H9 (cell line): ENCODE data around the gene GARNL3. TPM values are rescaled to one million over a fixed set of nuclear protein-coding genes. Genes with fewer than 3 reads are reported as not detected.

Source experiments
- DNase-seq: peaks from one replicate; pipeline ENCODE4 v3.0.0-alpha.2; 2017
- H2AFZ ChIP-seq: one replicate; pipeline ENCODE4 v1.6.1; 2013; ENCODE audit warnings: mild to moderate bottlenecking, low read length, control low read depth, moderate library complexity
- H2AK5ac ChIP-seq: 2 replicates; pipeline ENCODE4 v1.6.1; 2013; ENCODE audit warnings: low read length, control low read depth, mixed read lengths; ENCODE audit not compliant: insufficient read length
- H2BK120ac ChIP-seq: one replicate; pipeline ENCODE4 v1.6.1; 2013; ENCODE audit warnings: low read depth, mild to moderate bottlenecking, low read length, control low read depth, inconsistent platforms; ENCODE audit not compliant: poor library complexity, severe bottlenecking
- H2BK12ac ChIP-seq: 2 replicates; pipeline ENCODE4 v1.6.1; 2013; ENCODE audit warnings: low read length, control low read depth, mixed read lengths, low read depth; ENCODE audit not compliant: insufficient read length
- H2BK15ac ChIP-seq: 2 replicates; pipeline ENCODE4 v1.6.1; 2013; ENCODE audit warnings: low read depth, low read length, control low read depth
- H2BK20ac ChIP-seq: one replicate; pipeline ENCODE4 v1.6.1; 2013; ENCODE audit warnings: low read depth, mild to moderate bottlenecking, low read length, control low read depth, inconsistent platforms; ENCODE audit not compliant: poor library complexity, severe bottlenecking
- H2BK5ac ChIP-seq: 2 replicates; pipeline ENCODE4 v1.6.1; 2013; ENCODE audit warnings: low read length, control low read depth, mixed read lengths; ENCODE audit not compliant: insufficient read length
- H3K14ac ChIP-seq: 2 replicates; pipeline ENCODE4 v1.6.1; 2013; ENCODE audit warnings: low read length, control low read depth; ENCODE audit not compliant: insufficient read depth
- H3K18ac ChIP-seq: 2 replicates; pipeline ENCODE4 v1.6.1; 2013; ENCODE audit warnings: low read depth, mild to moderate bottlenecking, mixed read lengths, low read length, control low read depth; ENCODE audit not compliant: insufficient read length
- H3K23ac ChIP-seq: 2 replicates; pipeline ENCODE4 v1.6.1; 2013; ENCODE audit warnings: low read length, control low read depth, mixed read lengths, low read depth; ENCODE audit not compliant: insufficient read length
- H3K23me2 ChIP-seq: 2 replicates; pipeline ENCODE4 v1.6.1; 2013; ENCODE audit warnings: low read depth, mild to moderate bottlenecking, mixed read lengths, low read length, control low read depth; ENCODE audit not compliant: insufficient read length, poor library complexity, severe bottlenecking
- H3K27ac ChIP-seq: 2 replicates; pipeline ENCODE4 v1.5.1; 2013; ENCODE audit warnings: low read length, control low read depth, mixed read lengths, low read depth; ENCODE audit not compliant: insufficient read length
- H3K27me3 ChIP-seq: 2 replicates; pipeline ENCODE4 v1.6.1; 2013; ENCODE audit warnings: low read length, control low read depth, inconsistent platforms; ENCODE audit not compliant: insufficient read depth
- H3K4ac ChIP-seq: 2 replicates; pipeline ENCODE4 v1.6.1; 2013; ENCODE audit warnings: low read depth, mild to moderate bottlenecking, control low read depth, inconsistent platforms, low read length, moderate library complexity
- H3K4me1 ChIP-seq: 2 replicates; pipeline ENCODE4 v1.6.1; 2013; ENCODE audit warnings: low read length, control low read depth, inconsistent platforms; ENCODE audit not compliant: insufficient read depth
- H3K4me2 ChIP-seq: 2 replicates; pipeline ENCODE4 v1.6.1; 2013; ENCODE audit warnings: low read length, control low read depth, mixed read lengths; ENCODE audit not compliant: insufficient read length, insufficient read depth
- H3K56ac ChIP-seq: 2 replicates; pipeline ENCODE4 v1.6.1; 2013; ENCODE audit warnings: low read depth, mild to moderate bottlenecking, mixed read lengths, low read length, control low read depth; ENCODE audit not compliant: insufficient read length
- H3K79me1 ChIP-seq: 2 replicates; pipeline ENCODE4 v1.6.1; 2013; ENCODE audit warnings: low read depth, mild to moderate bottlenecking, moderate library complexity, low read length, control low read depth, inconsistent platforms; ENCODE audit not compliant: insufficient read depth, poor library complexity, severe bottlenecking
- H3K79me2 ChIP-seq: 2 replicates; pipeline ENCODE4 v1.6.1; 2013; ENCODE audit warnings: low read length, control low read depth, inconsistent platforms; ENCODE audit not compliant: insufficient read depth
- H3K9ac ChIP-seq: 2 replicates; pipeline ENCODE4 v1.6.1; 2013; ENCODE audit warnings: low read length, control low read depth, mixed read lengths; ENCODE audit not compliant: insufficient read length; ENCODE audit errors: extremely low read depth
- H3K9me3 ChIP-seq: one replicate; pipeline ENCODE4 v1.6.1; 2013; ENCODE audit warnings: low read depth, low read length, inconsistent platforms; ENCODE audit not compliant: control insufficient read depth
- H3T11ph ChIP-seq: one replicate; pipeline ENCODE4 v1.6.1; 2013; ENCODE audit warnings: mild to moderate bottlenecking, low read length, control low read depth, inconsistent platforms
- H4K20me1 ChIP-seq: one replicate; pipeline ENCODE4 v1.6.1; 2013; ENCODE audit not compliant: control insufficient read depth, insufficient read length, insufficient read depth
- H4K5ac ChIP-seq: 2 replicates; pipeline ENCODE4 v1.6.1; 2013; ENCODE audit warnings: low read depth, mild to moderate bottlenecking, mixed read lengths, low read length, control low read depth; ENCODE audit not compliant: insufficient read length
- H4K8ac ChIP-seq: replicated peaks from 2 replicates; pipeline ENCODE4 v1.6.1; 2013; ENCODE audit warnings: low read length, control low read depth, mixed read lengths, low read depth; ENCODE audit not compliant: insufficient read length
- H4K91ac ChIP-seq: 2 replicates; pipeline ENCODE4 v1.6.1; 2013; ENCODE audit warnings: low read depth, mild to moderate bottlenecking, moderate library complexity, mixed read lengths, low read length, control low read depth; ENCODE audit not compliant: insufficient read length
- H3K27ac Mint-ChIP-seq, 3 experiments: 2 replicates in 2 of 3; 3 replicates in 1 of 3; pipeline ENCODE4 v1.8.0; 2020 to 2021; ENCODE audit warnings: mixed read lengths in 3 of 3, mild to moderate bottlenecking in 1 of 3, moderate library complexity in 1 of 3
- H3K27me3 Mint-ChIP-seq: 2 replicates; pipeline ENCODE4 v1.8.0; 2021; ENCODE audit warnings: low read depth, mild to moderate bottlenecking, moderate library complexity, mixed read lengths
- H3K36me3 Mint-ChIP-seq, 3 experiments: 2 replicates in 2 of 3; 3 replicates in 1 of 3; pipeline ENCODE4 v1.8.0; 2020 to 2021; ENCODE audit warnings: low read depth in 3 of 3, mixed read lengths in 3 of 3; ENCODE audit not compliant: insufficient read depth in 1 of 3
- H3K4me1 Mint-ChIP-seq, 2 experiments: 2 replicates each; pipeline ENCODE4 v1.8.0; 2020; ENCODE audit warnings: mixed read lengths in 2 of 2
- H3K4me3 Mint-ChIP-seq, 2 experiments: 2 replicates in 1 of 2; 3 replicates in 1 of 2; pipeline ENCODE4 v1.8.0; 2020 to 2021; ENCODE audit warnings: mild to moderate bottlenecking in 2 of 2, mixed read lengths in 2 of 2, moderate library complexity in 1 of 2
- H3K9me3 Mint-ChIP-seq, 2 experiments: 2 replicates in 1 of 2; 3 replicates in 1 of 2; pipeline ENCODE4 v1.8.0; 2020; ENCODE audit warnings: mild to moderate bottlenecking in 2 of 2, mixed read lengths in 2 of 2, moderate library complexity in 1 of 2
- WGBS: extraction: QIAGEN DNeasy Blood & Tissue Kit; methylation state at CpG from one replicate; pipeline ENCODE4 v1.1.7; 2013; ENCODE audit warnings: missing lambda C conversion rate, low lambda C conversion rate, mixed read lengths; ENCODE audit not compliant: insufficient read length; ENCODE audit errors: extremely low coverage; 5-methylcytosine and 5-hydroxymethylcytosine counted together
- total RNA-seq: library from RNA; stranded (reverse); gene quantifications from 2 replicates; pipeline ENCODE4 v1.2.1, GENCODE V29; 2021
- TF ChIP-seq, protein P1 (sequence below): fragments of 200-600 bp; sonication (generic); conservative IDR thresholded peaks from 3 replicates; pipeline ENCODE4 v1.8.0; 2021; ENCODE audit warnings: antibody characterized with exemption, mild to moderate bottlenecking

Gene GARNL3
- total RNA-seq, 1 experiment from 2014 or later = 8.7 TPM

- Histone ChIP-seq H4K8ac (no peak overlapping the region), H2BK20ac (no peak overlapping the region), H2AK5ac (no peak overlapping the region), H3K79me1 (no peaks in the 10 kb centered on the region), H3K9ac (no peak overlapping the region), H3K27ac (no peak overlapping the region), H3K23me2 (no peaks in the 10 kb centered on the region), H2BK12ac (no peak overlapping the region), H3K4ac (no peak overlapping the region), H3K56ac (no peak overlapping the region), H3K27me3 (no peaks in the 10 kb centered on the region), H3K4me1 (no peaks in the 10 kb centered on the region), H3K18ac (no peak overlapping the region), H2AFZ (no peak overlapping the region), H4K91ac (no peak overlapping the region), H3T11ph (no peak overlapping the region), H3K23ac (no peak overlapping the region), H2BK15ac (no peak overlapping the region), H3K14ac (no peak overlapping the region), H4K20me1 (no peaks in the 10 kb centered on the region), H2BK5ac (no peak overlapping the region), H3K9me3 (no peaks in the 10 kb centered on the region), H3K4me2 (no peak overlapping the region), H4K5ac (no peak overlapping the region), H3K79me2 (no peaks in the 10 kb centered on the region), H2BK120ac (no peak overlapping the region)
- no peaks in the 10 kb centered on the region for H3K27me3 Mint-ChIP-seq
- peaks cover 0 to under 1% of the 10 kb centered on the region in 2 experiments; a peak in 1 of 4 replicates for H3K4me1 Mint-ChIP-seq
- no peaks in the 10 kb centered on the region; a peak in 1 of 7 replicates for H3K36me3 Mint-ChIP-seq
- TF ChIP-seq, protein P1, sequence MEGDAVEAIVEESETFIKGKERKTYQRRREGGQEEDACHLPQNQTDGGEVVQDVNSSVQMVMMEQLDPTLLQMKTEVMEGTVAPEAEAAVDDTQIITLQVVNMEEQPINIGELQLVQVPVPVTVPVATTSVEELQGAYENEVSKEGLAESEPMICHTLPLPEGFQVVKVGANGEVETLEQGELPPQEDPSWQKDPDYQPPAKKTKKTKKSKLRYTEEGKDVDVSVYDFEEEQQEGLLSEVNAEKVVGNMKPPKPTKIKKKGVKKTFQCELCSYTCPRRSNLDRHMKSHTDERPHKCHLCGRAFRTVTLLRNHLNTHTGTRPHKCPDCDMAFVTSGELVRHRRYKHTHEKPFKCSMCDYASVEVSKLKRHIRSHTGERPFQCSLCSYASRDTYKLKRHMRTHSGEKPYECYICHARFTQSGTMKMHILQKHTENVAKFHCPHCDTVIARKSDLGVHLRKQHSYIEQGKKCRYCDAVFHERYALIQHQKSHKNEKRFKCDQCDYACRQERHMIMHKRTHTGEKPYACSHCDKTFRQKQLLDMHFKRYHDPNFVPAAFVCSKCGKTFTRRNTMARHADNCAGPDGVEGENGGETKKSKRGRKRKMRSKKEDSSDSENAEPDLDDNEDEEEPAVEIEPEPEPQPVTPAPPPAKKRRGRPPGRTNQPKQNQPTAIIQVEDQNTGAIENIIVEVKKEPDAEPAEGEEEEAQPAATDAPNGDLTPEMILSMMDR = no peak
- no peak overlapping the region for H3K27ac Mint-ChIP-seq
- H3K4me3 Mint-ChIP-seq = no peak overlapping the region
- no peak for DNase-seq
- no peaks in the 10 kb centered on the region for H3K9me3 Mint-ChIP-seq
- no CpG with 5 or more reads among the region's 1 CpG for WGBS
Observed at GRCh38 chr9:127295005-127295404, 30.4 kb downstream of the GARNL3 start.
